Liver (tissue), 3 donors: Measurements from ENCODE around the gene ZNF618.

Source experiments
- CTCF ChIP-seq: fragments of 150-350 bp; IDR thresholded peaks from 2 replicates; pipeline ENCODE4 v1.5.1; 2017; ENCODE audit warnings: improper control_type of control experiment, low read depth, low read length; ENCODE audit not compliant: missing input control
- EGR1 ChIP-seq, 2 donors: IDR thresholded peaks; 2 replicates each; pipeline ENCODE4 v1.6.1; 2016 to 2018; ENCODE audit warnings: antibody characterized with exemption in 2 of 2, low read depth in 2 of 2
- FOXA2 ChIP-seq: IDR thresholded peaks from 2 replicates; pipeline ENCODE4 v1.6.1; 2016; ENCODE audit warnings: antibody characterized with exemption
- JUND ChIP-seq, 2 donors: IDR thresholded peaks; 2 replicates each; pipeline ENCODE4 v1.6.1; 2016; ENCODE audit warnings: antibody characterized with exemption in 2 of 2
- RAD21 ChIP-seq, 2 donors: IDR thresholded peaks; 2 replicates each; pipeline ENCODE4 v1.6.1; 2016; ENCODE audit warnings: antibody characterized with exemption in 2 of 2, mild to moderate bottlenecking in 2 of 2
- SP1 ChIP-seq: IDR thresholded peaks from 2 replicates; pipeline ENCODE4 v1.6.1; 2018; ENCODE audit warnings: antibody characterized with exemption, mild to moderate bottlenecking
- YY1 ChIP-seq: IDR thresholded peaks from 2 replicates; pipeline ENCODE4 v1.6.1; 2016; ENCODE audit warnings: antibody characterized with exemption, mild to moderate bottlenecking
- TF ChIP-seq, protein P1 (sequence below): IDR thresholded peaks from 2 replicates; pipeline ENCODE4 v1.6.1; 2016; ENCODE audit warnings: antibody characterized with exemption, mild to moderate bottlenecking
- TF ChIP-seq, protein P2 (sequence below): IDR thresholded peaks from 2 replicates; pipeline ENCODE4 v1.6.1; 2016; ENCODE audit warnings: antibody characterized with exemption
- donor health status: healthy.
- donor health status: healthy.

GRCh38 chr9:113988385-113989016 lies 112.4 kb downstream of the ZNF618 start:
- TF ChIP-seq FOXA2 (no peak), CTCF (no peak), EGR1 (IDR thresholded peaks at IDR 0.05; ENCODE audit: low read depth in 2 of 2) (no peak), JUND (IDR thresholded peaks at IDR 0.05) (no peak), RAD21 (IDR thresholded peaks at IDR 0.05) (no peak), YY1 (no peak), SP1 (no peak)
- TF ChIP-seq, protein P1, sequence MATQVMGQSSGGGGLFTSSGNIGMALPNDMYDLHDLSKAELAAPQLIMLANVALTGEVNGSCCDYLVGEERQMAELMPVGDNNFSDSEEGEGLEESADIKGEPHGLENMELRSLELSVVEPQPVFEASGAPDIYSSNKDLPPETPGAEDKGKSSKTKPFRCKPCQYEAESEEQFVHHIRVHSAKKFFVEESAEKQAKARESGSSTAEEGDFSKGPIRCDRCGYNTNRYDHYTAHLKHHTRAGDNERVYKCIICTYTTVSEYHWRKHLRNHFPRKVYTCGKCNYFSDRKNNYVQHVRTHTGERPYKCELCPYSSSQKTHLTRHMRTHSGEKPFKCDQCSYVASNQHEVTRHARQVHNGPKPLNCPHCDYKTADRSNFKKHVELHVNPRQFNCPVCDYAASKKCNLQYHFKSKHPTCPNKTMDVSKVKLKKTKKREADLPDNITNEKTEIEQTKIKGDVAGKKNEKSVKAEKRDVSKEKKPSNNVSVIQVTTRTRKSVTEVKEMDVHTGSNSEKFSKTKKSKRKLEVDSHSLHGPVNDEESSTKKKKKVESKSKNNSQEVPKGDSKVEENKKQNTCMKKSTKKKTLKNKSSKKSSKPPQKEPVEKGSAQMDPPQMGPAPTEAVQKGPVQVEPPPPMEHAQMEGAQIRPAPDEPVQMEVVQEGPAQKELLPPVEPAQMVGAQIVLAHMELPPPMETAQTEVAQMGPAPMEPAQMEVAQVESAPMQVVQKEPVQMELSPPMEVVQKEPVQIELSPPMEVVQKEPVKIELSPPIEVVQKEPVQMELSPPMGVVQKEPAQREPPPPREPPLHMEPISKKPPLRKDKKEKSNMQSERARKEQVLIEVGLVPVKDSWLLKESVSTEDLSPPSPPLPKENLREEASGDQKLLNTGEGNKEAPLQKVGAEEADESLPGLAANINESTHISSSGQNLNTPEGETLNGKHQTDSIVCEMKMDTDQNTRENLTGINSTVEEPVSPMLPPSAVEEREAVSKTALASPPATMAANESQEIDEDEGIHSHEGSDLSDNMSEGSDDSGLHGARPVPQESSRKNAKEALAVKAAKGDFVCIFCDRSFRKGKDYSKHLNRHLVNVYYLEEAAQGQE = no peak
- TF ChIP-seq, protein P2, sequence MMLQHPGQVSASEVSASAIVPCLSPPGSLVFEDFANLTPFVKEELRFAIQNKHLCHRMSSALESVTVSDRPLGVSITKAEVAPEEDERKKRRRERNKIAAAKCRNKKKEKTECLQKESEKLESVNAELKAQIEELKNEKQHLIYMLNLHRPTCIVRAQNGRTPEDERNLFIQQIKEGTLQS = no peak
